ENCODE measurements around the gene ZNF32.

Gene ZNF32

GRCh38 chr10:43648398-43649184, at the start of gene ZNF32:
Gene ZNF32 (minus strand): TSS chr10:43648881. CDS start chr10:43646133, 2,748 bp downstream.
- DNase-seq = peak; percentile 65

- DNase-seq = no peak
These were observed 49.5 kb upstream of the ZNF32 start for GRCh38 chr10:43698156-43698555.

GRCh38 chr10:43696909-43697483, 48.3 kb upstream of the ZNF32 start:
- DNase-seq = no peak

GRCh38 chr10:43695730-43696129, 47.0 kb upstream of the ZNF32 start:
- DNase-seq = no peak

- DNase-seq = no peak
These were observed 46.6 kb upstream of the ZNF32 start for GRCh38 chr10:43695321-43695720.

GRCh38 chr10:43694526-43694925, 45.8 kb upstream of the ZNF32 start:
- no peak for DNase-seq

- no peak for DNase-seq
These were observed 44.9 kb upstream of the ZNF32 start for GRCh38 chr10:43693602-43694001.

GRCh38 chr10:43692051-43692825, 43.6 kb upstream of the ZNF32 start:
- no peak for DNase-seq

GRCh38 chr10:43691485-43691884, 42.8 kb upstream of the ZNF32 start:
- DNase-seq = no peak

- DNase-seq = no peak
These were observed 41.5 kb upstream of the ZNF32 start for GRCh38 chr10:43689955-43690771.

GRCh38 chr10:43689618-43689954, 40.9 kb upstream of the ZNF32 start:
- no peak for DNase-seq

- no peak for DNase-seq
These were observed 40.4 kb upstream of the ZNF32 start for GRCh38 chr10:43689007-43689491.

- no peak for DNase-seq
These were observed 39.7 kb upstream of the ZNF32 start for GRCh38 chr10:43688348-43688892.

GRCh38 chr10:43687373-43687772, 38.7 kb upstream of the ZNF32 start:
- DNase-seq = no peak

GRCh38 chr10:43686414-43686813, 37.7 kb upstream of the ZNF32 start:
- no peak for DNase-seq

- no peak for DNase-seq
These were observed 37.1 kb upstream of the ZNF32 start for GRCh38 chr10:43685744-43686143.

GRCh38 chr10:43684292-43684559, 35.5 kb upstream of the ZNF32 start:
- no peak for DNase-seq

GRCh38 chr10:43683451-43684291, 35.0 kb upstream of the ZNF32 start:
- DNase-seq = no peak

GRCh38 chr10:43682956-43683355, 34.3 kb upstream of the ZNF32 start:
- no peak for DNase-seq

- no peak for DNase-seq
These were observed 33.0 kb upstream of the ZNF32 start for GRCh38 chr10:43681721-43682120.

- no peak for DNase-seq
These were observed 32.5 kb upstream of the ZNF32 start for GRCh38 chr10:43681220-43681619.

- no peak for DNase-seq
These were observed 31.4 kb upstream of the ZNF32 start for GRCh38 chr10:43680035-43680434.
